G401 (cell line): Measurements from ENCODE around the gene AUTS2. TPM values are rescaled to one million over a fixed set of nuclear protein-coding genes. Genes with fewer than 3 reads are reported as not detected.
"Not testable (repeated sequence)": the region's sequence is repeated elsewhere in the genome, so short reads cannot be mapped to it uniquely, and the experiment has no call there.

Source experiments
- DNase-seq: peaks from one replicate; pipeline ENCODE4 v3.0.0-alpha.2; 2015; ENCODE audit warnings: low spot score
- in situ Hi-C: cut with HindIII; loops from 2 replicates; pipeline ENCODE4 v1.10.0; 2016; ENCODE audit warnings: low sequenced_read_pairs, mixed read lengths
- total RNA-seq: library from RNA; depleted of rRNA; stranded (reverse); fragments of >200 nt; shearing (Covaris generic); gene quantifications from 2 replicates; pipeline ENCODE4 v1.2.3, GENCODE V29; 2014

The AUTS2 gene
- total RNA-seq, 1 experiment from 2014 or later: 4.4 TPM

DNA sequence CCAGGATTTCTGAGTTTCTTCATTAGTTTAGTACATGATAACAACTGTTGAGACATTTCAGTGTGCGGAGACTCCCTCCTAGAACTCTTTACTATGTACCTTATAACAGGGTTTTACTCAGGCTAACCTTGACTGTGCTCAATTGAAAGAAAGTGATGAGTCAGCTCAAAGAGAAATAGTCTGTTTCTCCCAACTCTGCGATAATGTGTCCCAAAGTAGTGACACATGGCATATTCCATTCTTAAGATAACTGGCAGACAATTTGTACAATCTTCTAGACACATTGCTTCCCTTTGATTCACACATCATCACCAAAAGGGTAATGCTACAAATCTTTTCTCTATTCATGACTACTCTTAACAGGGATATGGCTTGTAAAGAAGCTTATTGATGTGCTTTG is 645.2 kb downstream of the AUTS2 start:
- in situ Hi-C loops: no loop called here
- DNase-seq: no peak

DNA sequence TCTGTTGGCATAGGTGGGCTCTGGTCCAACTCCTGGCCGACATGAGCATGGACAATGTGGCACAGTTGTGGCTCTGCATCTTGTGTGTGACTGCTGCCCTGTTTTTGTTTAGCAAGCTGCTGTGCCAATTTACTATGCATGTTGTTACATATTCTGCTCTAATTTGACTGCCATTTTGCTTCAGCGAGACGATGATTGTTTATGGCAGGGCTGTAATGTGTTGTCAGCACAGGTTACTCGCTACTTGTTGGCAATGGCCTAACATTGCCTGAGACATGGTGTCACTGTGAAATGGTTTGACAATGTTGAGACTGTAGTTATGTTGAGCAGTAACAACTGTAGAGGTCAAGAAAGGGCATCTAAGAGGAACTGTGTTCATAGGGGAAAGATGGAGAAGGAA is 659.6 kb downstream of the AUTS2 start:
- in situ Hi-C loops: no loop called here
- DNase-seq: no peak

DNA sequence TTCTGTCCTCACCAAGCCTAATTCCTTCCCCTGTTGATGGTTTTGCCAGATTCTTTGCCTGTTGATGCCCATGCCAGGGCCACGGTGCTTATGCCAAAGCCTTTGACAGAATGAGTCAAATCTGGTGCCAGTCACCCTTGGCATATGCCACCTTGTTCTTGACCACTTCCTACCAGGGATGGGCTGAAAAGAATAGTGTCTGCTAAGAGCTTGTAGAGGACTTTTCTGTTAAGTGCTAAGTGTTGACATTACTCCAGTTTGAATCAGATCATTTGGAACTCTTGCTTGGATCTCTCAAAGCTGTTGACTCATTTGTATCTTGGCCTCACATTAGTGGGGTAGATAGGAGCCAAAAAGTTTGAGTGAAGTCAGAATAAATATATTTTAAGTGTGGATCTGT is 661.2 kb downstream of the AUTS2 start:
- in situ Hi-C loops: no loop called here
- DNase-seq: peak; percentile 16

DNA sequence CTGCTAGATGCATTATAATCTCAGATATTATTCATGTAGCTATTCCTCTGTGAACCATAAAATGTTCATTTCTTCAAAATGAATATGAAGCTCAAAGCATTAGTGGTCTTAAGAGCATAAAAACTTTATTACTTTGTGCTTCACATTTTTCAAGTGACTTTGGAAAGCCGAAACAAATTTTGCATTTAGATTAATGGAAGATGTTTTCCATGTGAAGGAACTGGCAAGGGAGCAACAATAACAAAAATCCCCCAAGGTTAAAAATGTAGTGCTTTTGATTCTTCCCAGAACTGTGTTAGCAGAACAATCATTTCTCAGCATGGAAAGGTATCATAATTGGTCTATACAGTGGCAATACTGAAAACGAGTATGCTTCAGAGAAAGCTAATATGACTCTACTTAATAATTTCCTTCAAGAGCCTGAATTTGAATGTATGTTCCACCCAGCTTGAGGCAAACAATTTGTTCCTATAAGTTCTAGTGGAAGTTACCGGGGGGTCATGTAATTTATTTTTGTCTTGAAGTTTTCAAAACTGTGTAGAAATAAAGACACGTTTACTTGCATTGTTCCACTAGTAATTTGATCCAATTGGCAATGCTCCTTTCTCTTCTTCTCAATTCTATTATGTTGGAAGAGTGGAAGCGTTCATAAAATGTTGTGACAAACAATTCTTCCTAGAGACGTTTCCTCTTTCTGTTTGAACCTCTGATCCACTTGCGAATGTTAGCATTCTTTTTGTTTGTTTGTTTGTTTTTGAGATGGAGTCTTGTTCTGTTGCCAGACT is 665.4 kb downstream of the AUTS2 start:
- in situ Hi-C loops: no loop called here
- DNase-seq: no peak

DNA sequence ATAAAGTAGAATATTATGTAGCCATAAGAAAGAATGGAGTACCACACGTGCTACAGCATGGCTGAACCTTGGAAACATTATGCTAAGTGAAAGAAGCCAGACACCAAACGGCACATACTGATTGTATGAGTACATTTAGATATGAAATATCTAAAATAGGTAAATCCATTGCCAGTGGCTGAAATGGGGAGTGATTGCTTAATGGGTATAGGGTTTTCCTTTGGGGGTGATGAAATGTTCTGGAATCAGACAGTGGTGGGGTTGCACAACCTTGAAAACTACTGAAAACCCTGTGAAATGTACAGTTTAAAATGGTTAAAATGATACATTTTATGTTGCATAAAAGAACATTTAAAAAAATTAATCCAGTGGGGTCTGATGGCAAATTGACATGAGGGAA is 667.9 kb downstream of the AUTS2 start:
- in situ Hi-C loops: no loop called here
- DNase-seq: no peak

DNA sequence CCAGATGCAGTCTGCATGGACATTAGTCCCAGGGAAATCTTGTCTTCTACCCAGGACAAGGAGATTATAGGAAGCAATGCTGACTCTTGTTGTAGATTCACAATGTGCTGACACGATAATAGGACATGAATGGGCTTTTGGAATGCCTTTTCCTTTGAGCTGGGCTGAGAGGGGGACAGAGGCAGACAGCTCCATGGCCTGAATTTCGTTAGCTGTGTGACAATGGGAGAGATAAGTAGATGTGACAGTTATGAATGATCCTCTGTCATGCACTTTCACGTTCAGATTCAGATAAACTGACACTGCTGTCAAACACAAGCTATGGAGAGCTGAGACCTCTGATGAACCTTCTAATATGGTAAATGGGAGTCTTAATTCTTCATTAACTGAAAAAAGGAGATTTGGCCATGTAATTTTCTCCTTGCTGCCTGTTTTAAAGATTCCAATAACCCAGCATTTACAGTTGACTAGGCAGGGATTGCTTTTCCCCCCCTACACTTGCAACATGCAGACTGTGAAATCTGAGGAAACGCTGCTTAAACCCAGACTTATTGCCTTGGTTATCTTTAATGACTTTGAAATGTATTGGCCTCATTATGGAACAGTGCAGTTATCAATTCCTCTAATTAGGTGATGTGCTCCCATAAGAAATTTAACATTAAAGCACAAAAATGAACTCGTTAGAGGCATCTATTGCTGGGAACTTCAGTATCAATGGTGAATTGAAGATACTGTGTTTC is 669.3 kb downstream of the AUTS2 start:
- no peak for DNase-seq
- in situ Hi-C loops: no loop called here

DNA sequence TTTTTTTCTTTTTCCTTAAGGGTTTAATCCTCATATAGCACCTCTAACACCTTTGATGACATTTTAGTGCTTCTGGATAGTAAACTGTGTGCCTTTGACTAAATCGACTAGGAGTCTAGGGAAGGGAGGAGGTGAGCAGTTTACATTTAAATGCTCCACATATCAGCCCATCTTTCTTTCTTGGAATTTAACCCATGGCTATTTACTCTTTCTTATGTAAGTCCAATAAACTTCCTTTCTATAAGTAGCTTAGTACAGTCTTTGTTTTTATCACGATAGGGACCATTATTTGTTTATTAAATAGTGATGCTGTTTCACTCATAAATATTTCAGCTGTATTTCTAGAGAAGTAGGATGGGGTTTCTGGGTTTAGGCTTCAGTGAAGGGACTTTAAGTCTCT is 669.9 kb downstream of the AUTS2 start:
- no peak for DNase-seq
- in situ Hi-C loops: no loop called here

DNA sequence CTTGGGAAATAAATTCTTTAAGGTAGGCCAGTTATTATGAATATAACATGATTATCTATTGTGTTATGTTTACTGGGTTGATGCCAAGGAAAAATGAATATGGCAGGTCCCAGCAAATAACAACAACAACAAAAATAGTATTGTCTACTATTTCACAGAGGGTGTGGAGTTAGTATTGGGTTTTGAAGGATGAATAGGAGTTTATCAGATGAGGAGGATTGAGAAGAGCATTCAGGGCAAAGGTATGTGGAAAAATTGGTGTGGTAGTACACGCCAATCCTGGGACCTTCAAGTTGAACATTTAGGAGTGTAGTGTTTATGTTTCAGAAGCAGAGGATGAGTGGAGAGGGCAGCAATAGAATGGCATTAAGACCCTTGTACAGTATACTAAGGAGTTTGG is 671.9 kb downstream of the AUTS2 start:
- in situ Hi-C loops: no loop called here

DNA sequence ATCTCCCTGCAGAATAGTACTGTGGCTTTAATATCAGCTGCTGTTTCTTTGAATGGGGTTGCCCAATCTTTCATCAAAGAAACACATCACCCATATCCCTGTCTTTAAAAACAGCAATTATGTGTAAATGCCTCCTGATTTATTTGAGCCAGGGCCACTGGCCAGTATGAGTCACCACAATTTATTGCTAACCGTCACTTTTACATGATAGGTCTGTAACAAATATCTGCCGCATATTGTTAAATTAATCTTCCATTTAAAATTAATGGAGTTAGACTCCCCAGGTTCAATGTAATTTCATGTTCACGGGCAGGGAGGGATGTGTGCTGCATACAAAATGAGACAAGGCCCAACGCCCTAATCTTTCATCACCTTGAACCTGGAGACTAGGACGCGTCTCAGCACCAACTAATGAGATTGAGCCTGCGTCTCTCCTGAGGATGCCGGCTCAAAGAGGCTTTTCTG is 673.4 kb downstream of the AUTS2 start:
- in situ Hi-C loops: no loop called here

More for the DNA sequence above, 671.9 kb downstream of the AUTS2 start:
- DNase-seq: no peak

DNA sequence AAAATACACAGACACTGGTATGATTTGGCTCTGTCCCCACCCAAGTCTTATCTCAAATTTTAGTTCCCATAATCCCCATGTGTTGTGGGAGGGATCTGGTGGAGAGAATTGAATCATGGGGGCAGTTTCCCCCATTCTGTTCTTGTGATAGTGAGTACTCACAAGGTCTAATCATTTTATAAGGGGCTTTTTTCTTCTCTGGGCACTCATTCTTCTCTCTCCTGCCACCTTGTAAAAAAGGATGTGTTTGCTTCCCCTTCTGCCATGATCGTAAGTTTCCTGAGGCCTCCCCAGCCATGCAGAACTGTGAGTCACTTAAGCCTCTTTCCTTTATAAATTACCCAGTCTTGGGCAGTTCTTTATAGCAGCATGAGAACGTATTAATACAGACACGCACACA is 677.3 kb downstream of the AUTS2 start:
- DNase-seq, in situ Hi-C loops: not testable (repeated sequence)

More for the DNA sequence above, 673.4 kb downstream of the AUTS2 start:
- DNase-seq: no peak

DNA sequence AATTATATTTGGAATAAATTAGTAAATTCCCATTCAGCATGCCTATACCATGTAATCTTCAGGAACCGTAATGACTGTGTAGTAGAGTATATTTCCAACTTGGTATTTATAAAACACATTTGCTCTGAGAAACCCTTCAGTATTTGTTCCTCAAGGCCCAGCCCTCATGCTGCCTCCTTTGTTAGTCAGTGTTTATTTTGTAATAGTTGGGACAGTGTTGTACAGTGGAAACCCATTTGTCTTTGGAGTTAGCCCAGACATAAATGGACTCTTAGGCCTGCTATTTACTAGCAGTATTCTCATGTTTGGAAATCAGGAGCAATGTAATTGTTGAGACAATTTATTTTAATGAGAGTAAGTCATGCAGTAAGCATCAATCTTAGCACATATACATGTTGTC is 686.9 kb downstream of the AUTS2 start:
- in situ Hi-C loops: no loop called here
- no peak for DNase-seq

DNA sequence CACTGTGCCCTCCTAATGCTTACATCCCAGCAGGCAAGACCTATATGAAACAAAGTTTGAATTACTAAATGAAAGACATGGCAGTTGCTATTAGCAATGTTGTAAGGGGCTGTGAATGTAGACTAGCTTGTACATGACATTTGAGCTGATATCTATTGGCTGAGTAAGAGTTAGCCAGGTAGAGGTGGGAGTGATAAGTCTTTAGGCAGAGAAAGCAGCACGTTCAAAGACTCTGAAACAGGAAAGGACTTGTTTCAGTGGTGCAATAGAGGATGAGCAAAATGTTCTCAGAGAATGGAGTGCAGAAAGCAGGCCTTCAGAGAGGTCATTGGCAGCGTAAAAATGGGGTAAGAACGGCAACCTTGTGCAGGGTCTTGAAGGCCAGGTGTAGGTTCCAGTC is 687.6 kb downstream of the AUTS2 start:
- in situ Hi-C loops: no loop called here

DNA sequence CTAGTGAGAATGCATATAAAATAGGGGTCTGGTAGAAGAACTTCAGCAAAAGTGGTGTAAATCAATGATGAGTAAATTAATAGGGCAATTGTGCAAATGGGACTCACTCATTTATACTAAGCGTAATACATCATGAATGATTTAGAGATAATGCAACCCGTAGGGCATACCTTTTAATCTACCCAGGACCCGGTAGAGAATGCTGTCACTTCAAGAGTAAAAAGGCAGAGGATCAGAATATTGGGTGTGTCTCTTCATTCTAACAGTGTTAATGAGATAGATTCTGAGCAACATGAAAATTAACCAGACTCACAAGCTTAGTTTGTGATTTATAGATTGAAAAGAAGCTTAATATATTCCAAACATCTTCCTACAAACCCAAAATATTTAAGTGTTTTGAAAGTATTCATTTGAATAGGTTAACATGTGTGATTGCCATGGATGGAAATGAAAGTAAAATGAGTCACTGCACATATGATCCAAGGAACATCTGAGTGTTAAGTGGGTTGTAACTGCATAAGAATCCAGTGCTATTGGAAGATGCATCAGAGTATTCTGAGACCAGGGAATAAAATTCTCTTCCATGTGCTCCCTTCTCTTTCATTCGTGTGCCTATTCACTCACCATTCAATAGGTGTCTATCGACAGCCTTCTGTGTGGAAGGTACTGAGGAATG is 690.6 kb downstream of the AUTS2 start:
- in situ Hi-C loops: no loop called here
- no peak for DNase-seq

More for the DNA sequence above, 687.6 kb downstream of the AUTS2 start:
- DNase-seq: no peak

DNA sequence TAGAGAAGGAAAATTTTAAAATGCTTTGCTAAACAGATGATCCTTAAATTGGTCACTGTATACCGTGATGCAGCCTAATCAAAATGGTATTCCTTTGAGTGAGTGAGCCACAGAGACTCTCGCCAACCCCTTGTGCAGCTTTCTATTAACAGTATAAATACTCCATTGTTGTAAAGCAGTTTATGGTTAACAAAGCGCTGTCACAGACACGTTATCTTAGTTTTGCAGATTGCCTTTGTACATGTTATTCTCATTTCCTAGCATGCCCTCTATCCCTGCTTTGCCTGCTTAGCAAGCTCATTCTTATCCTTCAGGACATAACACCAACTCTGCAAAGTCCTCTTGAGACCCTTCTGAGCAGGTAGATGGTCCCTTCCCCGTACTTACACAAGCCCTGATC is 694.4 kb downstream of the AUTS2 start:
- DNase-seq: no peak
- in situ Hi-C loops: no loop called here

DNA sequence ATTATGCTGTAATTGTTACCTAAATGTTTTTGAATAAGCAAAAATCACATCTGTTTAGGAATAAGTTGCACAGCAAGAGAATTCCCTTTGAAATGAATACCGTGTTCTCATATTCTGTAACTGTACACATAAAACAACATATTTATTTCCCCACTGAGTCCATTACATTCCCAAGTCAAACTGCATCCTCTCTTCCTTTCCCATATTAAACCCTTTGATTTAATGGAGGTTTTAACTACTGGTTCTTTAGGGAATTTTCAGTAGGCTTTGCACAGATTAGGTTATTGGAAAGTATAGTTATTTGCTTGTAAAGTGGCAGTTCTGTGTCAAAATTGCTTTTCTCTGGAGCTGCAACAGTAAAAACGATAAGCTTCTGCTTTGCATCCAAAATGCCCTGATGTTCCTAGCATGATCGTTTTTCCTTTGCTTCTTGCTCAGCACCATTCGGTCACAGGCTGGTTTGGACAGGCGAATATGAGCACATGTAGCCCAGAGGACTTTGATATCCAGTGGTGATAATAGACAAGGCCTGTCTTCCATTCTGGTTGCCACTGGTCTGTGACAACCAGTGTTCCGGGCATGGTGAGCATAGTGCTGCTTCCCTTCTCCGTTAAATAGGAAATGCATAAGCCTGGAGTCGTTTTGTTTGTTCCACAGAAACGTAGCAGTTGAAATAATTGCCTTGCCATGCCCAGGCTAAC is 696.1 kb downstream of the AUTS2 start:
- in situ Hi-C loops: no loop called here
- DNase-seq: no peak

DNA sequence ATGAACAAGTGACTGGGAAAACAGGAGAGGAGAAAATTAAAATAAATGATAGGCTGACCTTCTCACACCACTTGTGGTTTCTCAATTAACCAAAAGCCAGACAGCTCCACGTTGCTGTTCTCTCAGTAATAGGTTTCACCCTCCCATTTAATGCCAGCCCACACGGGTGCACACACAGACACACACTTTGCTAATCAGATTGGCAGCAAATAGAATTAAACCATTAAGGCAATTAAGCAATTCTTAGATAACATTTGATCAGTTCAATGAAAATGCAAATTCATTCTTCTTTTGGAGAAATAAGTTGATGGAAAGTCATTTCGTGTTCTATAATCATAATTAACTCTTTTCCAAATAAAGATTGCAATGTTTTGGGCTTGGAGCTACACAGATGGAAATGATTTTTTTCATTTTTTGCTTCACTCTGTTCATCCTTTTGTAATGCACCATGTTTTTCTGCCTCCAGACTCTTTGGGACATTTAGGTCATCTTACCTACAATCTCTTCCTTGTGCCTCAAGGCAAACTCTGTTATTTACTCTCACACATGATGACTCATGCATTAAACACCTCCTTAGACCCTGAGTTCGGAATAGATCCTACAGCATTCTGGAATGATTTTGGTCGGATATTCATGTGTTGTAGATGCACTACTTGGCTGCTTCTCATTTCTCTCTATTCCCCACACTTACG is 700.7 kb downstream of the AUTS2 start:
- no peak for DNase-seq
- in situ Hi-C loops: no loop called here

DNA sequence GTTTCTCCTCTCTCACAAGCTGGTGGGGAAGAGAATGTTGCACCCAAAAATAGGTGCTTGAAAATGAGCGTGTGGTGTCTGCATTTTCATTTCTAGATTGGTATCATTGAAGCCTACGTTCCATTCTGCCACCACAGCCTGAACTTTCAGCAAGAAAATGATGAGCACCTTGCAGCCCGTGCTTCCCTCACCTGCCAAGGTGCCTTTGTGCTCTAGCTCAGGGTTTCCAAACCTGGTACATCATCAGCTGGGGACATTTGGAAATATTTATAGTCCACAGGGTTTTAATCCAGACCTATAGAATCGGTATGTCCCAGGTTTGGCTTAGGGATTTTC is 701.2 kb downstream of the AUTS2 start:
- no peak for DNase-seq
- in situ Hi-C loops: no loop called here

DNA sequence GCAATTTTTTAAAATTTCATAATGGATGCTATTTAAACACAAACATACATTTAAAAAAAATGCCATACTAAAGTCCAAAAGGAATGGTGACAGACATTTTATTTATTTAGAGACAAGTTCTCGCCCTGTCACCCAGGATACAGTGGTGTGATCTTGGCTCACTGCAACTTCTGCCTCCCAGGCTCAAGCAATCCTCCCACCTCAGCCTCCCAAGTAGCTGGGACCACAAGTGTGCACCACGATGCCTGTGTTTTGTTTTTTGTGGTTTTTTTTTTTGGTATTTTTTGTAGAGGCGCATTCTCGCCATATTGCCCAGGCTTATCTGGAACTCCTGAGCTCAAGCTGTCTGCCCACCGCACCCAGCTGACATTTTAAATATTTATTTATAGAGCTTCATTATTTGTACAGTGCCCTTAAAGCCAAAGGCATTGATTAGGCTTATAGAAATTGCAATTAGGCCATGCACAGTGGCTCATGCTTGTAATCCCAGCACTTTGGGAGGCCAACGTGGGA is 703.5 kb downstream of the AUTS2 start:
- no peak for DNase-seq
- in situ Hi-C loops: no loop called here

DNA sequence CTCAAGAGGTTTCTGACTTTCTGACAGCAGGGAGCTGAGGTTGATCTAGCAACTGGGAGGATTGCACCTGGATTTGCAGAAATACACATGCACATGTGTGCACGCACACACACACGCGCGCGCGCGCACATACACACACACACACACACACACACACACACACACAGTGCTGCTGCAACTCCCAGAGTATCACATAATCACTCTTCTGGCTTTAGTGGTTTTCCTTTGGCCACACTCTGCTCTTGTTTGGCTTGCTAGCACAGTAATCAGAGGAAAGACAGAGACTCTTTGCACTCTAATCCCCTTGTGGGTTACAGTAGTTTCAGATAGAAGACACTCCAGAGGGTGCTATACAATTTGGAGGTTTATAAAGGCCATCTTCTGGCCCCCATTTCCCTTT is 705.0 kb downstream of the AUTS2 start:
- DNase-seq: no peak
- in situ Hi-C loops: no loop called here
